ENCODE results near the gene NOL6. TPM values are rescaled to one million over a fixed set of nuclear protein-coding genes. Genes with fewer than 3 reads are reported as not detected.

The NOL6 gene
- total and polyA plus RNA-seq, 4 experiments from 2014 or later = 11.7 to 41.1 (median 33.6) TPM

- Mint-ChIP-seq H3K27ac (peak overlapping the region; percentile 13 to 83 (median 50)), H3K27me3 (no peaks in the 10 kb centered on the region), H3K36me3 (peaks cover 57 to 79% of the 10 kb centered on the region in 2 donors), H3K9me3 (no peaks in the 10 kb centered on the region), H3K4me1 (peaks cover 4 to 5% (median 5%) of the 10 kb centered on the region in 4 donors), H3K4me3 (no peak overlapping the region)
- no peaks in the 10 kb centered on the region for H3K4me1 ChIP-seq (ENCODE audit: insufficient read depth, low read length)
- peaks cover 88% of the 10 kb centered on the region for H3K36me3 ChIP-seq (ENCODE audit: insufficient read depth, low read length)
- H3K27me3 ChIP-seq (ENCODE audit: insufficient read depth, low read length) = no peaks in the 10 kb centered on the region
- intact Hi-C loops (cut with micrococcal nuclease) = loop anchor here (1.0 kb wide), 4 partner anchors 19 to 91 kb away; partner anchors contain the start of gene AQP3
- no peak overlapping the region for H3K27ac ChIP-seq (ENCODE audit: low read depth, low read length)
- no peak overlapping the region for H3K4me3 ChIP-seq (ENCODE audit: low read length in 2 of 2)
- ChIA-PET POLR2A (ENCODE audit: partially characterized antibody) (interaction anchor here (0.8 to 19.7 kb wide), 12 partner anchors 7 to 179 kb away, joined by 3 to 299 read pairs (median 8); partner anchors contain the start of genes AQP3, AQP7 and NOL6), CTCF (ENCODE audit: partially characterized antibody) (interaction anchor here (0.7 to 24.2 kb wide), 18 partner anchors 7 to 179 kb away, joined by 3 to 562 read pairs (median 14); partner anchors contain the start of genes ANKRD18B, AQP3, AQP7 and NOL6)
- peak in 1 of 5 donors; percentile 31 for DNase-seq
- H3K9me3 ChIP-seq (ENCODE audit: control insufficient read depth in 1 of 2, low read length in 2 of 2) = no peaks in the 10 kb centered on the region
Observed at GRCh38 chr9:33465596-33466564, 7.8 kb downstream of the NOL6 start.

- CTCF ChIA-PET (ENCODE audit: partially characterized antibody) = interaction anchor here (1.1 to 24.2 kb wide), 9 partner anchors 8 to 90 kb away, joined by 3 to 562 read pairs (median 31); partner anchors contain the start of genes AQP3, AQP7 and NOL6
- H3K4me3 ChIP-seq (ENCODE audit: low read length in 2 of 2) = no peak overlapping the region
- POLR2A ChIA-PET (ENCODE audit: partially characterized antibody) = interaction anchor here (1.3 to 19.7 kb wide), 6 partner anchors 8 to 90 kb away, joined by 3 to 299 read pairs (median 50); partner anchors contain the start of genes AQP3 and NOL6
- Mint-ChIP-seq H3K4me3 (no peak overlapping the region), H3K4me1 (peaks cover 5 to 11% (median 8%) of the 10 kb centered on the region in 4 donors), H3K27ac (peak overlapping the region in 5 of 7 donors; percentile 15 to 74 (median 42)), H3K9me3 (no peaks in the 10 kb centered on the region), H3K36me3 (peaks cover 50 to 75% of the 10 kb centered on the region in 2 donors), H3K27me3 (no peaks in the 10 kb centered on the region)
- H3K27ac ChIP-seq (ENCODE audit: low read depth, low read length) = no peak overlapping the region
- H3K9me3 ChIP-seq (ENCODE audit: control insufficient read depth in 1 of 2, low read length in 2 of 2) = no peaks in the 10 kb centered on the region
- H3K36me3 ChIP-seq (ENCODE audit: insufficient read depth, low read length) = peaks cover 86% of the 10 kb centered on the region
- intact Hi-C loops (cut with micrococcal nuclease) = no loop called here
- H3K4me1 ChIP-seq (ENCODE audit: insufficient read depth, low read length) = no peaks in the 10 kb centered on the region
- H3K27me3 ChIP-seq (ENCODE audit: insufficient read depth, low read length) = no peaks in the 10 kb centered on the region
- peak in 1 of 5 donors; percentile 6 for DNase-seq
Observed at GRCh38 chr9:33465096-33465495, 8.6 kb downstream of the NOL6 start.

- no peaks in the 10 kb centered on the region for H3K27me3 ChIP-seq (ENCODE audit: insufficient read depth, low read length)
- intact Hi-C loops (cut with micrococcal nuclease) = no loop called here
- peaks cover 43 to 67% of the 10 kb centered on the region in 2 donors for H3K36me3 Mint-ChIP-seq
- H3K9me3 ChIP-seq (ENCODE audit: control insufficient read depth in 1 of 2, low read length in 2 of 2) = no peaks in the 10 kb centered on the region
- H3K4me1 ChIP-seq (ENCODE audit: insufficient read depth, low read length) = peaks cover 5% of the 10 kb centered on the region
- DNase-seq = peak in 1 of 5 donors; percentile 13
- ChIA-PET CTCF (ENCODE audit: partially characterized antibody) (interaction anchor here (1.1 to 24.2 kb wide), 7 partner anchors 9 to 89 kb away, joined by 3 to 562 read pairs (median 113); partner anchors contain the start of genes AQP3, AQP7 and NOL6), POLR2A (ENCODE audit: partially characterized antibody) (interaction anchor here (1.3 to 19.7 kb wide), 7 partner anchors 9 to 174 kb away, joined by 3 to 299 read pairs (median 23); partner anchors contain the start of genes AQP3, NFX1 and NOL6)
- no peak overlapping the region for H3K4me3 ChIP-seq (ENCODE audit: low read length in 2 of 2)
- peaks cover 77% of the 10 kb centered on the region for H3K36me3 ChIP-seq (ENCODE audit: insufficient read depth, low read length)
- H3K27me3 Mint-ChIP-seq = no peaks in the 10 kb centered on the region
- H3K27ac Mint-ChIP-seq = peak overlapping the region in 4 of 7 donors; percentile 22 to 72 (median 52)
- H3K9me3 Mint-ChIP-seq = no peaks in the 10 kb centered on the region
- H3K4me3 Mint-ChIP-seq = no peak overlapping the region
- H3K27ac ChIP-seq (ENCODE audit: low read depth, low read length) = no peak overlapping the region
- peaks cover 7 to 16% (median 11%) of the 10 kb centered on the region in 4 donors for H3K4me1 Mint-ChIP-seq
Observed at GRCh38 chr9:33464045-33464636, 9.6 kb downstream of the NOL6 start.

- peaks cover 67% of the 10 kb centered on the region for H3K36me3 ChIP-seq (ENCODE audit: insufficient read depth, low read length)
- H3K4me1 ChIP-seq (ENCODE audit: insufficient read depth, low read length) = peaks cover 15% of the 10 kb centered on the region
- Mint-ChIP-seq H3K9me3 (no peaks in the 10 kb centered on the region), H3K36me3 (peaks cover 37 to 63% of the 10 kb centered on the region in 2 donors), H3K4me3 (no peak overlapping the region), H3K27ac (peak overlapping the region in 2 of 7 donors; percentile 17 to 58), H3K4me1 (peaks cover 15 to 26% (median 20%) of the 10 kb centered on the region in 4 donors), H3K27me3 (no peaks in the 10 kb centered on the region)
- H3K27ac ChIP-seq (ENCODE audit: low read depth, low read length) = no peak overlapping the region
- no peak overlapping the region for H3K4me3 ChIP-seq (ENCODE audit: low read length in 2 of 2)
- H3K27me3 ChIP-seq (ENCODE audit: insufficient read depth, low read length) = no peaks in the 10 kb centered on the region
- CTCF ChIA-PET (ENCODE audit: partially characterized antibody) = interaction anchor here (1.3 to 24.2 kb wide), 6 partner anchors 10 to 88 kb away, joined by 3 to 562 read pairs (median 116); partner anchors contain the start of genes AQP3, AQP7 and NOL6
- intact Hi-C loops (cut with micrococcal nuclease) = no loop called here
- peak in 1 of 5 donors; percentile 22 for DNase-seq
- POLR2A ChIA-PET (ENCODE audit: partially characterized antibody) = interaction anchor here (0.9 to 19.7 kb wide), 8 partner anchors 10 to 173 kb away, joined by 3 to 299 read pairs (median 14); partner anchors contain the start of genes AQP3, NFX1 and NOL6
- no peaks in the 10 kb centered on the region for H3K9me3 ChIP-seq (ENCODE audit: control insufficient read depth in 1 of 2, low read length in 2 of 2)
Observed at GRCh38 chr9:33463151-33463550, 10.6 kb downstream of the NOL6 start.

- Histone ChIP-seq H3K9me3 (ENCODE audit: control insufficient read depth in 1 of 2, low read length in 2 of 2) (no peaks in the 10 kb centered on the region), H3K36me3 (ENCODE audit: insufficient read depth, low read length) (peaks cover 50% of the 10 kb centered on the region), H3K27ac (ENCODE audit: low read depth, low read length) (no peak overlapping the region), H3K27me3 (ENCODE audit: insufficient read depth, low read length) (no peaks in the 10 kb centered on the region), H3K4me3 (ENCODE audit: low read length in 2 of 2) (no peak overlapping the region), H3K4me1 (ENCODE audit: insufficient read depth, low read length) (peaks cover 31% of the 10 kb centered on the region)
- H3K36me3 Mint-ChIP-seq = peaks cover 30 to 54% of the 10 kb centered on the region in 2 donors
- no peak for DNase-seq
- peak overlapping the region in 6 of 7 donors; percentile 1 to 81 (median 42) for H3K27ac Mint-ChIP-seq
- no peaks in the 10 kb centered on the region for H3K9me3 Mint-ChIP-seq
- H3K27me3 Mint-ChIP-seq = no peaks in the 10 kb centered on the region
- intact Hi-C loops (cut with micrococcal nuclease) = no loop called here
- ChIA-PET POLR2A (ENCODE audit: partially characterized antibody) (interaction anchor here (3.4 to 19.7 kb wide), 4 partner anchors 11 to 57 kb away, joined by 23 to 299 read pairs (median 75); partner anchors contain the start of genes AQP3 and NOL6), CTCF (ENCODE audit: partially characterized antibody) (interaction anchor here (1.2 to 24.2 kb wide), 6 partner anchors 10 to 86 kb away, joined by 5 to 562 read pairs (median 17); partner anchors contain the start of genes AQP3, AQP7 and NOL6)
- peaks cover 21 to 38% (median 31%) of the 10 kb centered on the region in 4 donors for H3K4me1 Mint-ChIP-seq
- H3K4me3 Mint-ChIP-seq = no peak overlapping the region
Observed at GRCh38 chr9:33461492-33461891, 12.2 kb downstream of the NOL6 start.

GRCh38 chr9:33460854-33461253 lies 12.9 kb downstream of the NOL6 start:
- peaks cover 44% of the 10 kb centered on the region for H3K36me3 ChIP-seq (ENCODE audit: insufficient read depth, low read length)
- no peak overlapping the region for H3K27ac ChIP-seq (ENCODE audit: low read depth, low read length)
- POLR2A ChIA-PET (ENCODE audit: partially characterized antibody) = interaction anchor here (7.9 to 19.7 kb wide), 3 partner anchors 12 to 45 kb away, joined by 73 to 299 read pairs (median 77); partner anchors contain the start of genes AQP3 and NOL6
- H3K4me1 ChIP-seq (ENCODE audit: insufficient read depth, low read length) = peaks cover 37% of the 10 kb centered on the region
- H3K4me1 Mint-ChIP-seq = peaks cover 23 to 45% (median 36%) of the 10 kb centered on the region in 4 donors
- H3K36me3 Mint-ChIP-seq = peaks cover 29 to 51% of the 10 kb centered on the region in 2 donors
- H3K4me3 Mint-ChIP-seq = peak overlapping the region in 1 of 8 donors; percentile 26
- no peaks in the 10 kb centered on the region for H3K9me3 Mint-ChIP-seq
- CTCF ChIA-PET (ENCODE audit: partially characterized antibody) = interaction anchor here (1.2 to 24.2 kb wide), 7 partner anchors 9 to 86 kb away, joined by 3 to 562 read pairs (median 6); partner anchors contain the start of genes AQP3 and AQP7
- H3K9me3 ChIP-seq (ENCODE audit: control insufficient read depth in 1 of 2, low read length in 2 of 2) = no peaks in the 10 kb centered on the region
- intact Hi-C loops (cut with micrococcal nuclease) = no loop called here
- H3K27me3 ChIP-seq (ENCODE audit: insufficient read depth, low read length) = no peaks in the 10 kb centered on the region
- no peak overlapping the region for H3K4me3 ChIP-seq (ENCODE audit: low read length in 2 of 2)
- peak in 1 of 5 donors; percentile 24 for DNase-seq
- H3K27me3 Mint-ChIP-seq = no peaks in the 10 kb centered on the region
- H3K27ac Mint-ChIP-seq = peak overlapping the region in 6 of 7 donors; percentile 1 to 81 (median 15)
